Measurements from ENCODE around the gene TAB2.

- no peak for TF ChIP-seq CTCF (conservative IDR thresholded peaks at IDR 0.05; ENCODE audit: low read depth, low read length)
- TF ChIP-seq EZH2 (IDR thresholded peaks at IDR 0.05; ENCODE audit: low read length, unreplicated experiment): no peak
- no peak for TF ChIP-seq EZH2phosphoT487 (IDR thresholded peaks at IDR 0.05; ENCODE audit: borderline replicate concordance, low read length)
These were observed 106.5 kb downstream of the TAB2 start for GRCh38 chr6:149423964-149424440.
